Ectodermal cell (in vitro differentiated cells): Measurements from ENCODE around the gene SCART1.
"Not testable (repeated sequence)": the region's sequence is repeated elsewhere in the genome, so short reads cannot be mapped to it uniquely, and the experiment has no call there.

Experiments
- H3K27ac ChIP-seq: 2 replicates; pipeline ENCODE4 v1.7.0; 2013; ENCODE audit warnings: mild to moderate bottlenecking, low read depth, low read length; ENCODE audit not compliant: insufficient read depth, poor library complexity, severe bottlenecking
- H3K27me3 ChIP-seq: 2 replicates; pipeline ENCODE4 v1.7.0; 2013; ENCODE audit warnings: mild to moderate bottlenecking, low read length; ENCODE audit not compliant: insufficient read depth, control insufficient read depth, poor library complexity, severe bottlenecking
- H3K36me3 ChIP-seq: one replicate; pipeline ENCODE4 v1.7.0; 2013; ENCODE audit warnings: low read length; ENCODE audit not compliant: control insufficient read depth, insufficient read depth
- H3K4me1 ChIP-seq: one replicate; pipeline ENCODE4 v1.7.0; 2013; ENCODE audit warnings: low read length; ENCODE audit not compliant: control insufficient read depth, insufficient read depth
- H3K4me3 ChIP-seq: 2 replicates; pipeline ENCODE4 v1.7.0; 2013; ENCODE audit warnings: low read depth, low read length, control low read depth; ENCODE audit not compliant: insufficient read depth
- H3K9me3 ChIP-seq: 2 replicates; pipeline ENCODE4 v1.7.0; 2013; ENCODE audit warnings: mild to moderate bottlenecking, low read length, moderate library complexity; ENCODE audit not compliant: control insufficient read depth
- WGBS, 2 experiments: methylation state at CpG; one replicate each; pipeline ENCODE4 v1.1.7; 2013; ENCODE audit warnings: missing lambda C conversion rate in 2 of 2; 5-methylcytosine and 5-hydroxymethylcytosine counted together

SCART1 gene

DNA sequence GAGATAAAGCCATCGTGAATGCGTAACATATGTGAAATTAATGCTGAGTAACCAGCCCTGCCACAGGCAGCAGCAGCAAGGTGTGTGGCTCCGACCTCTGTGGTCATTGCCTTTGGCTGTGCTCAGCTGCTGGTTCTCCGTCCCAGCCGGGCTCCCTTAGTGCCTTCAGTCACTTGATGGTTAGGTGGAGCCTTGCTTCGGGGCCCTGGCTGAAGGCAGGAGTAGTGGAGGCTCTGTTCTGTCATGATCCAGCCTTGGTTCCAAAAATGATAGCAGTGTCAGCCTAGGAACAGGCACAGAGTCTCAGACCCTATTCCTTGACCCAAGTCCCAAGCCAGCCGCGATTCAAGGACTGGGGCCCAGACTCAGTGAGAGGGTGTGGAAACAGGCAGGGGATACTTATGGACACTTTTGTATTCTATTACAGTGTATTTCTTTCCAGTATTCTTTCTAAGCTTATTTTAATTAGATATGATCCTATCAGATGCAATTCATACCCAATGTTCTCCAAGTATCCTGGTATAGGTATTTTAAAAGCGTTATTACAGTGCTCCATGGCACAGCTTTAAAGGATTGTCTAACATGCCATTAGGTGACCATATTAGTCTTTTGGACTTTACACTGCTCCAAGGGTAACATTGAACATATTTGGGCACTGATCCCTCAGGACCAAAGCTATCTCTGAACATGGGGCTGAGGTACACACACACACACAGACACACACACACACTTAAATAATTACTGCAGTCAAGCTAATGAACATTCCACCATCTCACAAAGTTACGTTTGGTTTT is 9.0 kb downstream of the SCART1 start:
- Histone ChIP-seq H3K36me3 (no peaks in the 10 kb centered on the region), H3K9me3 (peaks cover 5% of the 10 kb centered on the region), H3K27me3 (no peaks in the 10 kb centered on the region), H3K4me3 (no peak overlapping the region), H3K27ac (no peak overlapping the region), H3K4me1 (no peaks in the 10 kb centered on the region)
- 82 to 83% methylated on average over 10 of the region's 10 CpGs for whole genome bisulfite sequencing, 2 experiments

DNA sequence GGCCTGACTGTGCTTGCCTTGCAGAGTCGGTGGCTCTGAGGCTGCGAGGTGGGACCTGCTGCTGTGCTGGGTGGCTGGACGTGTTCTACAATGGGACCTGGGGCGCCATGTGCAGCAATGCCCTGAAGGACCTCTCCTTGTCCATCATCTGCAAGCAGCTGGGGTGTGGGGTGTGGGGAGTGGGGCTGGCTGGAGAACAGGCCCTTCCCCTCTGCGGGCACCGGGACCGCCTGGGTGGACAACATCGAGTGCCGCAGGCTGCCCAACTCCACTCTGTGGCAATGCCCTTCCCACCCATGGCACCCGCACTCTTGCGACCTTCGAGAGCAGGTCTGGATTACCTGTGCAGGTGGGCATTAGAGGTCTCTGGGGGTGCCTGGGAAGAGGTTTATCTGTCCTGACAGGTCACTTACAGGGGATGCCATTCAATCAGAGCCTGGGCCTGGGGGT is 10.9 kb downstream of the SCART1 start:
- 90 to 93% methylated on average over 12 of the region's 12 CpGs for WGBS, 2 experiments
- H3K27me3 ChIP-seq, result no peaks in the 10 kb centered on the region
- no peak overlapping the region for H3K4me3 ChIP-seq

DNA sequence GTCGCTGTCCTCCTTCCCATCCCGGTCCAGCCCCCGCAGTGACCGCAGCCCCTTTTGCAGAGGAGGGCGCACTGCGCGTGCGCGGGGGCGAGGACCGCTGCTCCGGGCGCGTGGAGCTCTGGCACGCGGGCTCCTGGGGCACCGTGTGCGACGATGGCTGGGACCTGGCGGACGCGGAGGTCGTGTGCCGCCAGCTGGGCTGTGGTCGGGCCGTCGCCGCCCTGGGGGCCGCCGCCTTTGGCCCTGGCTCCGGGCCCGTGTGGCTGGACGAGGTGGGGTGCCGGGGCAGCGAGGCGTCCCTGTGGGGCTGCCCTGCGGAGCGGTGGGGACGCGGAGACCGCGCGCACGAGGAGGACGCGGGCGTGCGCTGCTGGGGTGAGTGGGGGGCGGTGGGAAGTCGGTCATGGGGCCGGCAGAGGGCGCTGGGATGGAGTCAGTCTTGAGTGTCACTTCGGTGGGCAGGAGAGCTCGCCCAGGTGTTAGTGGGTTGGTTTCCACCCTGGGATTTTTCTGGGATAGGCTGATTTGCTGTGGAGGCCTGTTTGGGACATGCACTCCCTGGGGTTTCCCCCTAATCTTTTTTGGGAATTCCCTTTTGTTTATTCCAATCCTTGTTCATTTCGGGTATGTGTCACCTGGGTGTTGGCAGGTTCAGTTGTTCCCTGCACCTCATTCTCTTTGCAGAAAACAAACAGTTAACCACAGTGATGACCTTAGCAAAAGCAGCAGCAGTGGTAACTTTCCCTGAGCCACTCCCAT is 11.6 kb downstream of the SCART1 start:
- H3K4me1 ChIP-seq, result no peaks in the 10 kb centered on the region
- peaks cover 5% of the 10 kb centered on the region for H3K9me3 ChIP-seq
- H3K4me3 ChIP-seq, result no peak overlapping the region
- H3K27me3 ChIP-seq, result no peaks in the 10 kb centered on the region
- 89% methylated on average over 55 of the region's 55 CpGs for WGBS, 2 experiments
- no peaks in the 10 kb centered on the region for H3K36me3 ChIP-seq
- H3K27ac ChIP-seq, result no peak overlapping the region

More for the DNA sequence above, 10.9 kb downstream of the SCART1 start:
- Histone ChIP-seq H3K9me3 (peaks cover 5% of the 10 kb centered on the region), H3K4me1 (no peaks in the 10 kb centered on the region), H3K36me3 (no peaks in the 10 kb centered on the region), H3K27ac (no peak overlapping the region)

DNA sequence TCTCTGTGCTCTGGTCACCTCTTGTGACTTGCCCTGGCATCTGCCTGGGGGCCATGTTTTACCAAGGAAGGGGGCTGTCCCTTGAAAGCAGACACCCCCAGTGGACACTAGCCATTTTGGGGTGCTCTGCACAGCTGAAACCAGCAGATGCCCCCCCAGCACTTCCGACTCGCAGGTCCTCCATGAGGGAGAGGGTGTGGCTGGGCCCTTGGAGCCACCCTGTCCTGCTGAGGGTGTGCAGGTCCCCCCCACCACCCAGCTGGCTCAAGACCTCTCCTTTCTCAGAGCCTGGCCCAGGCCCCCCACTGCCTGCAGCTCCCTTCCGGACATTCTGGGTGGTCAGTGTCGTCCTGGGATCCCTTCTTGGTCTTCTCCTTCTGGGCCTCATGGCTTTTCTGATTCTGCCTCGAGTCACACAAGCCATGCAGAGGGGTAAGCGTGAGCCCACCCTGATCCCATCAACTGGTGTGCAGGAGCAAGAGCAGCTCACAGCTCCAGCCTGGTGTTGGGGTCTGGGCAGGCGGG is 12.3 kb downstream of the SCART1 start:
- no peak overlapping the region for H3K27ac ChIP-seq
- no peaks in the 10 kb centered on the region for H3K27me3 ChIP-seq
- 72 to 73% methylated on average over 7 of the region's 7 CpGs for WGBS, 2 experiments
- no peaks in the 10 kb centered on the region for H3K36me3 ChIP-seq
- H3K9me3 ChIP-seq, result peaks cover 6% of the 10 kb centered on the region
- H3K4me1 ChIP-seq, result no peaks in the 10 kb centered on the region
- H3K4me3 ChIP-seq, result no peak overlapping the region

DNA sequence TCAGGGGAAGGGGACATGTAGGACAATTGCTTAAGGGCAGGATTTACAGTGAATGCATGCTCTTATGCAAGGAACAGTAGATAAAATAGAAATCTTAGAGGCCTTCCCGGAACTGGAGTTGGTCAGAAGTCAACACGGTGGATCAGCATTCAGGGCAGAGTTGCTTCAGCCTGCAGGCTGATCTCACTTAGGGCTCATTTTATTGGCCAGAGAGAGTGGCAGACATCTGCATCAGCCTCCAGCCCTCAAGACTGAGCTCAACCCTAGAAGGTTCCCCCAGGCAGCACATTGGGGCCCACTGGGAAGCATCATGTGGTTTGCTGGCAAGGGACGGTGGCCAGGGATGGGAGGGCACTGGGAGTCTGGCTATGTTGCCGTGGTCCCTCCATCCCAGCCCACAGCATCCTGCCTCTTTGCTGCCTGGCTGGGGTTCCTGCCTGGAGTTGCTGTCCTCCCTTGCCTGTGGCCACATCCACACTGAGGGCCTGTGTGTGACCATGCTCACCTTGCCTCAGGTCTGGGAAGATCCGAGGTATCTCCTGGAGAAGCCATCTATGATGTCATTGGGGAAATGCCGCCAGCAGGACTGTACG is 13.0 kb downstream of the SCART1 start:
- H3K36me3 ChIP-seq, result no peaks in the 10 kb centered on the region
- H3K27ac ChIP-seq, result no peak overlapping the region
- WGBS, 2 experiments, result 85 to 86% methylated on average over 7 of the region's 7 CpGs
- no peaks in the 10 kb centered on the region for H3K27me3 ChIP-seq
- peaks cover 10% of the 10 kb centered on the region for H3K9me3 ChIP-seq
- no peak overlapping the region for H3K4me3 ChIP-seq
- H3K4me1 ChIP-seq, result no peaks in the 10 kb centered on the region

DNA sequence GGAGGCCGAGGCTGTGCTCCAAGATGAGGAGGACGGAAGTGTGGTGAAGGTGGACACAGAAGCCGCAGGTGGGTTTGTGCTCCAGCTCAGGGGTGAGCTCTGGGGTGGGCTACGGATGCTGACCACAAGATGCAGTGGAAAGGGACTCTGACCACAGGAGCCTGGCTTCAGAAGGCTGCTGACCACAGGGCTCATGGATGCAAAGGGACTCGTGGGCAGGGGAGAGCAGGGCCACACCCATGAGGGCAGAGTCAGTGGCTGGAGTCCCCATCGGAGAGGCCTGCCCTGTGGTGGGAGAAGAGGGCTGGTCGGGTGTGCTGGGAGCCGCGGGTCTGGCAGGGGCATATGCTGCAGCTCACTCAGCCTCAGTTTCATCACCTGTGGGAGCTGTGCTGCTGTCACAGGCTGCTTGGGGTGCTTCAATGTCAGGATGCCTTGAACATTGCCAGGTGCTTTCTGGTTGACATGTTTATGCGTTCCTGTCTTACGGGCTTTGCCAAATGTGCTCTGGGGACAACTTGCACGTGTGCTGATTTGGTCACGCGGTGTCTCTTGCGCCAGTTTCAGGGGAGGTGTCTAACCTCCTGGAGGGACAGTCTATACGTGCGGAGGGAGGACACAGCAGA is 13.7 kb downstream of the SCART1 start:
- no peak overlapping the region for H3K4me3 ChIP-seq
- 82 to 85% methylated on average over 17 of the region's 17 CpGs for WGBS, 2 experiments
- no peaks in the 10 kb centered on the region for H3K36me3 ChIP-seq
- H3K27ac ChIP-seq, result no peak overlapping the region
- H3K27me3 ChIP-seq, result no peaks in the 10 kb centered on the region
- peaks cover 9% of the 10 kb centered on the region for H3K9me3 ChIP-seq
- H3K4me1 ChIP-seq, result no peaks in the 10 kb centered on the region

DNA sequence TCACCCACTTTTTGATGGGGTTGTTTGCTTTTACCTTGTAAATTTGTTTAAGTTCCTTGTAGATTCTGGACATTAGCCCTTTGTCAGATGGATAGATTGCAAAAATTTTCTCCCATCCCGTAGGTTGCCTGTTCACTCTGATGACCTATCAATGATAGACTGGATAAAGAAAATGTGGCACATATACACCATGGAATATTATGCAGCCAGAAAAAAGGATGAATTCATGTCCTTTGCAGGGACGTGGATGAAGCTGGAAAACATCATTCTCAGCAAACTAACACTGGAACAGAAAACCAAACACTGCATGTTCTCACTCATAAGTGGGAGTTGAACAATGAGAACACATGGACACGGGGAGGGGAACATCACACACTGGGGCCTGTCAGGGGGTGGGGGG is 15.5 kb downstream of the SCART1 start:
- not testable (repeated sequence) for H3K36me3 ChIP-seq, H3K4me3 ChIP-seq, H3K27me3 ChIP-seq, H3K4me1 ChIP-seq, H3K9me3 ChIP-seq, H3K27ac ChIP-seq
- 53 to 54% methylated on average over 3 of the region's 3 CpGs for WGBS, 2 experiments

DNA sequence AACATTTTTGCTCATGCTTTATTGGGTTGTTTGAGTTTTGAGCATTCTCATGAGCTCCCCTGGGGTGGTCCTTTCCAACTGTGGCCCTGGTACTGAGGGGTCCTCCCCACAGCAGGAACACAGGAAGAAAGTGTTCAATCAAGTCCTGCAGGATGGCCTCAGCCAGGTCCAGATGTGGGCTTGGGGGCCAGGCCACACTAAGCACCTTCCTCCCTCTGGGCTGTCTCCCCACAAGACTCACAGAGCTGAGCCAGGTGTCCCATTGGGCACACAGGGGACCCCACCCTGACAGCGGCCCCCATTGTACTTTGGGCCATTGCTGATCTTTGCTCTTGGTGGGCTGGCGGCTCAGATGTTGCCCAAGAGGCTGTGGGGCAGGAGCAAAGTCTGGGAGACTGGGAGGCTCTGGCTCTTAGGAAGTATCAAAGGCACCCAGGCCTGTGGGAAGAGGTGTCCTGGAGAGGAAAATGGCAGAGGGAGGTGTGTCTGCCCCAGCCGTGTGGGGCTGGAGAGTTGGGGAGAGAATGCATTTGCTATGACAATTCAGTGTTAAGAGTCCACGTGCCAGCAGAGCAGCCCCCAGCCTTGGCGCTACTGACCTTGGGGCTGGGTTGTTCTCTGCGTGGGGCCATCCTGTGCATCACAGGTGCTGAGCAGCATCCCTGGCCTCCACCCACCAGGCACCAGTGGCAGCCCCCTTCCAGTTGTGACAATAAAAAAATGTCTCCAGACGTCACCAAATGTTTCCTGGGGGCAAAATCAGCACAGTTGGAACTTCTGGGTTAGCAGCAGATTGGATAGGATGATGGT is 17.8 kb downstream of the SCART1 start:
- Histone ChIP-seq H3K27ac (no peak overlapping the region), H3K4me1 (no peaks in the 10 kb centered on the region), H3K36me3 (no peaks in the 10 kb centered on the region), H3K4me3 (no peak overlapping the region), H3K9me3 (peaks cover 9% of the 10 kb centered on the region), H3K27me3 (no peaks in the 10 kb centered on the region)
- 60 to 63% methylated on average over 7 of the region's 7 CpGs for whole genome bisulfite sequencing, 2 experiments

DNA sequence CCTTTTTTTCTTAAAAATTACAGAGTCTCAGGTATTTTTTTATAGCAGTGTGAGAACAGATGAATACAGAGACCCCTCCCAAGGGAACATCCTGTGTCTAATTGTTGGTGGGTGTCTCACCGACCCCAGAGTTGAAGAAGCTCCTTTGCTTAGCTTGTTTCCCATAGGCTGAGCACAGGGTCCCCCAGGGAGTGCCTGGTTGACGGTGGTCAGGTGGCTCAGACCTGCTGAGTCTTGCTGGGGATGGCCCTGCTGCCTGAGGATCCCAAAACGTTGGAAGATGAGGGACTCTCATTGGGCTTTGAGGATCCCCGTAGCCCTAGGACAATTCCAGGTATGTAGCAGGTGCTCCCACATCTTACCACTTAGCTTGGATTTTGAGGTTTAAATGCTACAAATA is 19.5 kb downstream of the SCART1 start:
- peaks cover 7% of the 10 kb centered on the region for H3K9me3 ChIP-seq
- no peaks in the 10 kb centered on the region for H3K27me3 ChIP-seq
- no peak overlapping the region for H3K4me3 ChIP-seq
- no peaks in the 10 kb centered on the region for H3K36me3 ChIP-seq
- no peak overlapping the region for H3K27ac ChIP-seq
- no peaks in the 10 kb centered on the region for H3K4me1 ChIP-seq
- WGBS, 2 experiments, result 44 to 51% methylated on average over 4 of the region's 4 CpGs
